MG63 (cell line): Measurements from ENCODE around the gene TOMM5. TPM values are rescaled to one million over a fixed set of nuclear protein-coding genes. Genes with fewer than 3 reads are reported as not detected.
A peak's percentile ranks its signal among the peaks of the same experiment; 100 is the strongest.
"Not testable (repeated sequence)": the region's sequence is repeated elsewhere in the genome, so short reads cannot be mapped to it uniquely, and the experiment has no call there.

Source experiments
- DNase-seq: peaks from one replicate; pipeline ENCODE4 v3.0.0-alpha.2; 2020
- H3K27me3 ChIP-seq: fragments of 250-450 bp; sonication (Bioruptor Pico); 2 replicates; pipeline ENCODE4 v1.5.1; 2020; ENCODE audit warnings: mild to moderate bottlenecking, moderate library complexity
- H3K36me3 ChIP-seq: fragments of 250-450 bp; sonication (Bioruptor Pico); 2 replicates; pipeline ENCODE4 v1.5.1; 2020; ENCODE audit warnings: mild to moderate bottlenecking, moderate library complexity
- H3K4me3 ChIP-seq: fragments of 250-450 bp; sonication (Bioruptor Pico); 2 replicates; pipeline ENCODE4 v1.5.1; 2020; ENCODE audit warnings: mild to moderate bottlenecking, moderate library complexity
- H3K9me3 ChIP-seq: fragments of 250-450 bp; sonication (Bioruptor Pico); 2 replicates; pipeline ENCODE4 v1.5.1; 2020; ENCODE audit warnings: mild to moderate bottlenecking, moderate library complexity
- total RNA-seq: library from RNA; depleted of rRNA; stranded (reverse); fragments of >200 nt; shearing (Covaris generic); gene quantifications from 2 replicates; pipeline ENCODE4 v1.2.3, GENCODE V29; 2014; ENCODE audit warnings: low replicate concordance

Gene TOMM5
- total RNA-seq, 1 experiment from 2014 or later, result 179 TPM

GRCh38 chr9:37620396-37620795 lies 28.0 kb upstream of the TOMM5 start:
- H3K36me3 ChIP-seq, result no peaks in the 10 kb centered on the region
- H3K27me3 ChIP-seq, result no peaks in the 10 kb centered on the region
- no peak for DNase-seq
- no peaks in the 10 kb centered on the region for H3K9me3 ChIP-seq
- H3K4me3 ChIP-seq, result no peak overlapping the region

- H3K36me3 ChIP-seq, result no peaks in the 10 kb centered on the region
- no peaks in the 10 kb centered on the region for H3K27me3 ChIP-seq
- H3K4me3 ChIP-seq, result no peak overlapping the region
- DNase-seq, result no peak
- H3K9me3 ChIP-seq, result no peaks in the 10 kb centered on the region
These were observed 27.4 kb upstream of the TOMM5 start for GRCh38 chr9:37619806-37620205.

GRCh38 chr9:37618817-37619216 lies 26.4 kb upstream of the TOMM5 start:
- Histone ChIP-seq H3K4me3 (no peak overlapping the region), H3K27me3 (no peaks in the 10 kb centered on the region), H3K9me3 (no peaks in the 10 kb centered on the region), H3K36me3 (no peaks in the 10 kb centered on the region)
- DNase-seq, result peak; percentile 15

- H3K27me3 ChIP-seq, result no peaks in the 10 kb centered on the region
- H3K4me3 ChIP-seq, result no peak overlapping the region
- H3K9me3 ChIP-seq, result no peaks in the 10 kb centered on the region
- H3K36me3 ChIP-seq, result no peaks in the 10 kb centered on the region
- DNase-seq, result peak; percentile 42
These were observed 25.4 kb upstream of the TOMM5 start for GRCh38 chr9:37617832-37618231.

- Histone ChIP-seq H3K9me3 (no peaks in the 10 kb centered on the region), H3K27me3 (no peaks in the 10 kb centered on the region), H3K36me3 (no peaks in the 10 kb centered on the region), H3K4me3 (no peak overlapping the region)
- DNase-seq, result no peak
These were observed 24.8 kb upstream of the TOMM5 start for GRCh38 chr9:37617161-37617560.

GRCh38 chr9:37611961-37612360 lies 19.6 kb upstream of the TOMM5 start:
- H3K9me3 ChIP-seq, result no peaks in the 10 kb centered on the region
- H3K27me3 ChIP-seq, result no peaks in the 10 kb centered on the region
- no peak overlapping the region for H3K4me3 ChIP-seq
- DNase-seq, result no peak
- H3K36me3 ChIP-seq, result no peaks in the 10 kb centered on the region

- DNase-seq, result no peak
- no peaks in the 10 kb centered on the region for H3K9me3 ChIP-seq
- no peak overlapping the region for H3K4me3 ChIP-seq
- no peaks in the 10 kb centered on the region for H3K27me3 ChIP-seq
- H3K36me3 ChIP-seq, result no peaks in the 10 kb centered on the region
These were observed 18.6 kb upstream of the TOMM5 start for GRCh38 chr9:37611014-37611413.

- no peak for DNase-seq
These were observed 17.5 kb upstream of the TOMM5 start for GRCh38 chr9:37609735-37610397.

GRCh38 chr9:37608250-37608649 lies 15.9 kb upstream of the TOMM5 start:
- DNase-seq, result no peak
- Histone ChIP-seq H3K9me3 (no peaks in the 10 kb centered on the region), H3K36me3 (no peaks in the 10 kb centered on the region), H3K27me3 (no peaks in the 10 kb centered on the region), H3K4me3 (no peak overlapping the region)

More at GRCh38 chr9:37609735-37610397, 17.5 kb upstream of the TOMM5 start:
- Histone ChIP-seq H3K4me3 (no peak overlapping the region), H3K9me3 (no peaks in the 10 kb centered on the region), H3K36me3 (no peaks in the 10 kb centered on the region), H3K27me3 (no peaks in the 10 kb centered on the region)

- Histone ChIP-seq H3K4me3 (no peak overlapping the region), H3K9me3 (no peaks in the 10 kb centered on the region), H3K27me3 (no peaks in the 10 kb centered on the region), H3K36me3 (no peaks in the 10 kb centered on the region)
- no peak for DNase-seq
These were observed 11.9 kb upstream of the TOMM5 start for GRCh38 chr9:37604296-37604695.

GRCh38 chr9:37602817-37603216 lies 10.4 kb upstream of the TOMM5 start:
- no peaks in the 10 kb centered on the region for H3K36me3 ChIP-seq
- peak; percentile 14 for DNase-seq
- H3K4me3 ChIP-seq, result no peak overlapping the region
- H3K27me3 ChIP-seq, result no peaks in the 10 kb centered on the region
- no peaks in the 10 kb centered on the region for H3K9me3 ChIP-seq

- not testable (repeated sequence) for H3K9me3 ChIP-seq, H3K27me3 ChIP-seq, DNase-seq, H3K4me3 ChIP-seq, H3K36me3 ChIP-seq
These were observed 9.7 kb upstream of the TOMM5 start for GRCh38 chr9:37602061-37602460.

- Histone ChIP-seq H3K4me3 (no peak overlapping the region), H3K36me3 (no peaks in the 10 kb centered on the region), H3K27me3 (no peaks in the 10 kb centered on the region), H3K9me3 (no peaks in the 10 kb centered on the region)
- DNase-seq, result no peak
These were observed 4.1 kb upstream of the TOMM5 start for GRCh38 chr9:37596504-37596903.

- no peaks in the 10 kb centered on the region for H3K9me3 ChIP-seq
- DNase-seq, result no peak
- H3K4me3 ChIP-seq, result peak overlapping the region; percentile 30; the same call in 1 of the 2 replicates
- no peaks in the 10 kb centered on the region for H3K27me3 ChIP-seq
- H3K36me3 ChIP-seq, result peaks cover 2% of the 10 kb centered on the region
These were observed 1.6 kb upstream of the TOMM5 start for GRCh38 chr9:37593883-37594448.

- Histone ChIP-seq H3K4me3 (no peak overlapping the region), H3K27me3 (no peaks in the 10 kb centered on the region), H3K9me3 (no peaks in the 10 kb centered on the region), H3K36me3 (peaks cover 52% of the 10 kb centered on the region)
- no peak for DNase-seq
These were observed 4.9 kb downstream of the TOMM5 start for GRCh38 chr9:37587521-37587920.

- H3K4me3 ChIP-seq, result no peak overlapping the region
- H3K9me3 ChIP-seq, result no peaks in the 10 kb centered on the region
- DNase-seq, result no peak
- H3K27me3 ChIP-seq, result no peaks in the 10 kb centered on the region
- H3K36me3 ChIP-seq, result peaks cover 70% of the 10 kb centered on the region
These were observed 8.8 kb downstream of the TOMM5 start for GRCh38 chr9:37583522-37584121.

GRCh38 chr9:37582548-37583157 lies 9.7 kb downstream of the TOMM5 start:
- no peak for DNase-seq
- Histone ChIP-seq H3K9me3 (no peaks in the 10 kb centered on the region), H3K36me3 (peaks cover 63% of the 10 kb centered on the region), H3K4me3 (no peak overlapping the region), H3K27me3 (no peaks in the 10 kb centered on the region)
